Stimulated activated CD8-positive, alpha-beta memory T cell treated with anti-CD3 and anti-CD28 coated beads, Interleukin-4, amount 100 ng/mL, for 24 hours (primary cell): ENCODE data around the gene KCNN2.

Source experiments
- DNase-seq: peaks from one replicate; pipeline ENCODE4 v3.0.0-alpha.2; 2020; ENCODE audit warnings: low read depth

KCNN2 gene

DNA sequence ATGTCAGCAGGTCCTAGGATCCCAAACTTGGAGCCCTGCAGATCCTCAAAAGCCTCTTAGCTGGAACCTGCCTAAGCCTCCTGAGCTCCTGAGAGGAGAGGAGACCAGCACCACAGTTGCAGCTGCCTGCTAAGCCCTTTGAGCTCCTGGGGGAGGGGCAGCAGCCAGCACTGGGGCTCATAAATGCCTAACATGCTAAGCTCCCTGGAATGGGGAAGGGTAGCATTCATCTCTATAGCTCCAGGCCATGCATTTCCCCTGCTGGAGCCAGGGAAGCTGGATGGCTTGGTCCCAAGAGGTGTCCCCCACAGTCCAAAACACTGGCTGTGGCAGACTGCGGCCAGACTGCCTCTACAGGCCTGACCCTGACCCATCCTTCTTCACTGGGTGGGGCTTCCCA, 182.7 kb downstream of the KCNN2 start:
- DNase-seq: no peak
